Stimulated activated CD8-positive, alpha-beta memory T cell treated with anti-CD3 and anti-CD28 coated beads, Interleukin-2, amount 100 ng/mL, for 1 hour (primary cell): ENCODE measurements around the gene SEC31B.

Experiments used
- DNase-seq, 2 donors: peaks; one replicate each; pipeline ENCODE4 v3.0.0-alpha.2; 2020; ENCODE audit warnings: low read depth in 2 of 2

SEC31B gene

DNA sequence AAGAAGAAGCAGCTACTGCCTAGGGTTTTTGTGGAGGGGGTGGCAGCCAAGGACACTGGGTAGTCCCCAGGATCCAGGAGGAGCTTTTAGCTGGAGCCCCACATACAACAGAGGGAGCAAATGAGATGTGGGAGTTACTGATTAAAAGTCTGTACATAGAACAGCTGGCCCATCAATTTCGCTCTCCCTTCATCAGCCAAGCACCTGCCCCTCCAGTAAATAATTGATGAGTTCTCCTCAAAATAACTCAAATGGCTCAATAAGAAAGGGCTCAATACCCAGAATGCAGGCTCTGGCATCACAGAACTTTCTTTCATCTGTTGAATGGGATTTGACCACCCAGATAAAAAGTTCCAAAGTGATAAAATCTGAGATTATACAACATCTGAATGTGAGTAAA, 72.0 kb downstream of the SEC31B start:
- no peak for DNase-seq

DNA sequence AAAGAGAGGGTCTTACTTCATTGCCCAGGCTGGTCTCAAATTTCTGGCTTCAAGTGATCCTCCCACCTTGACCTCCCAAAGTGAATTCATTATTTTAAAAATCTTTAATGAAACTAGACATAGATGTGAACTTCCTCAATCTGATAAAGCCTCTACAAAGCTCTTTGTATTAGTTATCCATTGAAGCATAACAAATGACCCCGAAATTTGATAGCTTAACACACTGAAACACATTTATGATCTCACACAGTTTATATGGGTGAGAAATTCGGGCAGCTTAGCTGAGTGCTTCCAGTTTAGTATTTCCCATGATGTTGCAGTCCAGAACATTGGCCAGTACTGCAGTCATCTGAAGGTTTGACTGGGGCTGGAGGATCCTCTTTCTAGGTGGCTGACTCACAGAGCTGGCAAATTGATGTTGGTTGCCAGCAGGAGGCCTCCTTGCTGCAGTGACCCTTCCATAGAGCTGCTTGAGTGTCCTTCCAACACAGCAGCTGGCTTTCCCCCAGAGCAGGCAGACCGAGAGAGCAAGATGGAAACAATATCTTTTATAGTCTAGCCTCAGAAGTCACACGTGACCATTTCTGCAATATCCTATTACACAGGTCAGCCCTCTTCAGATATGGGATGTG, 73.4 kb downstream of the SEC31B start:
- DNase-seq = no peak

DNA sequence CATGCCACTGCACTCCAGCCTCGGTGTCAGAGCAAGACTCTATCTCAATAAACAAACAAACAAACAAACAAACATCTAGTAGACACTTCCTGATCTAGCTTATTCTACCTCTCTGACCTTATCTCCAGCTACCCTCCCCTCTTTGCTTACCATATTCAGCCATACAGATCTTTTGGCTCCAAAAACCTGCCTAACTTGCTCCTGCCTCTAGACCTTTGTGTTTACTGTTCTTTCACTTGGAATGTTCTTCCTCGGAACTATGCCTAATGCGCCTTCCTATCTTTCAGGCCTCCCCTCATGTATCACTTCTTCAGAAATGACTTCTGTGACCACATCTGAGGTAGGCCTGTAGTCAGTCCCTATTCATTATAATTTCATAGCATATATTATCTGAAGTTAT, 77.1 kb downstream of the SEC31B start:
- DNase-seq = no peak

DNA sequence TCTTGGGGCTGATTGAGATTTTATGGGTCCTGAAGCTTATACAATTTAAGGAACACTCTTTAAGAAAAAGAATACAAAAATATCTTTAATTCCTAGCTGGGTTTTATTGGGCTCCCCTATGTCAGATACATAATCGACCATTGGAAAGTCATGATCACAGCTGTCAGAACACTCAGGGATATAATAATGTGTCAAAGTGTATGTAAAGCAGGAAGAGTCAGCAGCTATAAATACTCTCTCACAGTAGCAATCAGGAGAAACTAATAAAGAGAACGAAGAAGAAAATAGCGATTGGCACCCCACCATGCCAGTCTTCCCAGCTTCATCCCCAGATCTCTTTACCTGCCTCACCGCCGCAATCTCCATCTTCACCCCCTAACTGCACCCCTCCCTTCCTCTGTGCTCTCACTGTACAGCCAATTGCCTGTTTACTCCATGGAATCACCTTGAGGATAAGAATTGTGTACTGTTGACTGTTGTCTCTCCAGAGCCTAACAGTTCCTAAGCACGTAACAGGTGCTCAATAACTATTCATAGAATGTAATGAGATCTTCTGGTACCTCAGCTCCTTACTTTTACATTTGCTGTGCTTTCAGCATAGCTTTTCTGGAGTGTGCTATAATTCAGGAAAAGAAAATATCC, 80.9 kb downstream of the SEC31B start:
- no peak for DNase-seq
